OCI-LY1 (cell line): Measurements from ENCODE around the gene DTNB.

ENCODE experiments used
- H2AFZ ChIP-seq: fragments of 200-600 bp; sonication (generic), shearing (Covaris generic); 2 replicates; pipeline ENCODE4 v1.6.0; 2014; ENCODE audit warnings: antibody characterized with exemption, mild to moderate bottlenecking, low read length
- H3F3A ChIP-seq: fragments of 200-600 bp; sonication (generic), shearing (Covaris generic); 2 replicates; pipeline ENCODE4 v1.6.0; 2014; ENCODE audit warnings: mild to moderate bottlenecking, antibody characterized with exemption, low read length, moderate library complexity; ENCODE audit not compliant: insufficient read depth
- H3K27ac ChIP-seq: fragments of 200-600 bp; sonication (generic); 2 replicates; pipeline ENCODE4 v1.5.1; 2014; ENCODE audit warnings: low read length, mixed run types, mild to moderate bottlenecking, low read depth; ENCODE audit not compliant: poor library complexity, severe bottlenecking
- H3K27me3 ChIP-seq: fragments of 200-600 bp; sonication (generic); 2 replicates; pipeline ENCODE4 v1.6.0; 2014; ENCODE audit warnings: antibody characterized with exemption, mild to moderate bottlenecking, low read length, moderate library complexity; ENCODE audit not compliant: insufficient read depth
- H3K36me3 ChIP-seq: fragments of 200-600 bp; sonication (generic); 2 replicates; pipeline ENCODE4 v1.6.1; 2014; ENCODE audit warnings: mild to moderate bottlenecking, antibody characterized with exemption, low read length, moderate library complexity, mixed read lengths; ENCODE audit not compliant: insufficient read depth
- H3K4me1 ChIP-seq: fragments of 200-600 bp; sonication (generic); 2 replicates; pipeline ENCODE4 v1.5.1; 2014; ENCODE audit warnings: mild to moderate bottlenecking, low read length, moderate library complexity; ENCODE audit not compliant: insufficient read depth, severe bottlenecking
- H3K4me2 ChIP-seq: fragments of 200-600 bp; sonication (generic), shearing (Covaris generic); 2 replicates; pipeline ENCODE4 v1.6.1; 2014; ENCODE audit warnings: low read length
- H3K4me3 ChIP-seq: fragments of 200-600 bp; sonication (generic); 2 replicates; pipeline ENCODE4 v1.5.1; 2014; ENCODE audit warnings: low read length, low read depth, mild to moderate bottlenecking, mixed read lengths; ENCODE audit not compliant: poor library complexity, severe bottlenecking
- H3K79me2 ChIP-seq: fragments of 200-600 bp; shearing (Covaris generic); 2 replicates; pipeline ENCODE4 v1.6.1; 2016; ENCODE audit warnings: mixed run types, low read length, mixed read lengths; ENCODE audit not compliant: insufficient read depth
- H3K9ac ChIP-seq: fragments of 200-600 bp; sonication (generic), shearing (Covaris generic); 2 replicates; pipeline ENCODE4 v1.6.1; 2014; ENCODE audit warnings: mild to moderate bottlenecking, low read length, mixed read lengths
- H3K9me2 ChIP-seq: fragments of 200-600 bp; sonication (generic), shearing (Covaris generic); 2 replicates; pipeline ENCODE4 v1.6.1; 2014; ENCODE audit warnings: low read depth, mild to moderate bottlenecking, low read length, mixed read lengths
- H3K9me3 ChIP-seq: fragments of 200-600 bp; shearing (Covaris generic); 2 replicates; pipeline ENCODE4 v1.6.1; 2014; ENCODE audit warnings: low read length, mixed read lengths
- H4K20me1 ChIP-seq: fragments of 200-600 bp; sonication (generic), shearing (Covaris generic); 2 replicates; pipeline ENCODE4 v1.6.0; 2016; ENCODE audit warnings: mild to moderate bottlenecking, low read length; ENCODE audit not compliant: insufficient read depth
- CTCF ChIP-seq: fragments of 200-600 bp; sonication (generic), shearing (Covaris generic); IDR thresholded peaks from 2 replicates; pipeline ENCODE4 v1.5.1; 2017; ENCODE audit warnings: mild to moderate bottlenecking, antibody characterized with exemption, low read length, moderate library complexity, mixed read lengths
- EZH2 ChIP-seq: fragments of 200-600 bp; sonication (generic), shearing (Covaris generic); IDR thresholded peaks from 2 replicates; pipeline ENCODE4 v1.8.0; 2017; ENCODE audit warnings: borderline replicate concordance, mixed run types, mild to moderate bottlenecking, antibody characterized with exemption, low read length, moderate library complexity, mixed read lengths

The DTNB gene

GRCh38 chr2:25483607-25484266 is 189.6 kb downstream of the DTNB start:
- H3K4me2 ChIP-seq, result peak overlapping the region; percentile 43
- no peaks in the 10 kb centered on the region for H4K20me1 ChIP-seq

GRCh38 chr2:25482341-25482740 is 191.0 kb downstream of the DTNB start:
- H3K79me2 ChIP-seq, result no peaks in the 10 kb centered on the region
- no peaks in the 10 kb centered on the region for H3K9me3 ChIP-seq
- no peaks in the 10 kb centered on the region for H3K36me3 ChIP-seq
- peak overlapping the region; percentile 36 for H3K9ac ChIP-seq
- no peaks in the 10 kb centered on the region for H3K9me2 ChIP-seq
- H2AFZ ChIP-seq, result no peak overlapping the region
- H3K4me3 ChIP-seq, result no peak overlapping the region
- TF ChIP-seq CTCF, result no peak
- no peak for TF ChIP-seq EZH2
- peak overlapping the region; percentile 97 for H3K27ac ChIP-seq
- H4K20me1 ChIP-seq, result no peaks in the 10 kb centered on the region
- peaks cover 44% of the 10 kb centered on the region for H3K4me1 ChIP-seq
- H3K4me2 ChIP-seq, result peak overlapping the region; percentile 43
- H3F3A ChIP-seq, result no peaks in the 10 kb centered on the region
- H3K27me3 ChIP-seq, result no peaks in the 10 kb centered on the region

More at GRCh38 chr2:25483607-25484266, 189.6 kb downstream of the DTNB start:
- no peak overlapping the region for H3K4me3 ChIP-seq
- peak overlapping the region; percentile 32 for H3K9ac ChIP-seq
- TF ChIP-seq EZH2, result no peak
- no peak for TF ChIP-seq CTCF
- H2AFZ ChIP-seq, result no peak overlapping the region
- no peaks in the 10 kb centered on the region for H3K79me2 ChIP-seq
- no peaks in the 10 kb centered on the region for H3K9me2 ChIP-seq
- peaks cover 44% of the 10 kb centered on the region for H3K4me1 ChIP-seq
- H3K27ac ChIP-seq, result peak overlapping the region; percentile 97
- no peaks in the 10 kb centered on the region for H3K36me3 ChIP-seq
- H3K9me3 ChIP-seq, result no peaks in the 10 kb centered on the region
- no peaks in the 10 kb centered on the region for H3K27me3 ChIP-seq
- H3F3A ChIP-seq, result no peaks in the 10 kb centered on the region

- H3K79me2 ChIP-seq, result no peaks in the 10 kb centered on the region
- H4K20me1 ChIP-seq, result no peaks in the 10 kb centered on the region
- H3K27ac ChIP-seq, result peak overlapping the region; percentile 97
- H2AFZ ChIP-seq, result no peak overlapping the region
- H3K4me2 ChIP-seq, result peak overlapping the region; percentile 43; the same call in 1 of the 2 replicates
- H3K9me3 ChIP-seq, result no peaks in the 10 kb centered on the region
- H3K4me3 ChIP-seq, result no peak overlapping the region
- no peaks in the 10 kb centered on the region for H3F3A ChIP-seq
- no peaks in the 10 kb centered on the region for H3K27me3 ChIP-seq
- H3K9me2 ChIP-seq, result no peaks in the 10 kb centered on the region
- peaks cover 44% of the 10 kb centered on the region for H3K4me1 ChIP-seq
- TF ChIP-seq EZH2 (no peak), CTCF (no peak)
- H3K36me3 ChIP-seq, result no peaks in the 10 kb centered on the region
- H3K9ac ChIP-seq, result peak overlapping the region; percentile 36
These were observed 191.7 kb downstream of the DTNB start for GRCh38 chr2:25481381-25482300.
